IMR-90 (cell line): ENCODE measurements around the gene AK3. TPM values are rescaled to one million over a fixed set of nuclear protein-coding genes. Genes with fewer than 3 reads are reported as not detected.
A peak's percentile ranks its signal among the peaks of the same experiment; 100 is the strongest.

Source experiments
- ATAC-seq: fragments of 200-7000 bp; cut with Tn5 transposase; 2 replicates; pipeline ENCODE4 v1.9.1; 2020; ENCODE audit warnings: low read depth, mild to moderate bottlenecking, moderate library complexity
- BruUV-seq: library from RNA; stranded (reverse); fragments of 400-500 nt; replicated peaks from 2 replicates; lab custom pipeline; 2021; lab: Mats Ljungman, UMichigan
- CTCF ChIA-PET: fragments of 300-600 bp; formaldehyde crosslinking; extraction: SDS; loops from one replicate; lab custom pipeline; 2021; ENCODE audit warnings: antibody characterized with exemption; lab: Yijun Ruan, JAX
- POLR2A ChIA-PET: fragments of 300-600 bp; sonication (Branson Sonifier 250); formaldehyde crosslinking; loops from one replicate; lab custom pipeline; 2022; ENCODE audit warnings: antibody characterized with exemption; ENCODE audit not compliant: unreplicated experiment; lab: Charles Lee
- DNase-seq: peaks from one replicate; pipeline ENCODE4 v3.0.0; 2013
- H2AFZ ChIP-seq: replicated peaks from 2 replicates; pipeline ENCODE3; 2013; ENCODE audit warnings: low read length, mild to moderate bottlenecking; ENCODE audit not compliant: poor library complexity
- H2AK5ac ChIP-seq: 2 replicates; pipeline ENCODE4 v1.6.1; 2013; ENCODE audit warnings: low read depth, low read length, inconsistent platforms
- H2AK9ac ChIP-seq: replicated peaks from 2 replicates; pipeline ENCODE3; 2013; ENCODE audit warnings: mild to moderate bottlenecking, low read depth, low read length, moderate library complexity; ENCODE audit not compliant: poor library complexity
- H2BK120ac ChIP-seq: 2 replicates; pipeline ENCODE4 v1.6.1; 2013; ENCODE audit warnings: low read depth, low read length, inconsistent platforms
- H2BK15ac ChIP-seq: 3 replicates; pipeline ENCODE4 v1.6.1; 2013; ENCODE audit warnings: low read depth, low read length, inconsistent platforms
- H2BK20ac ChIP-seq: 2 replicates; pipeline ENCODE4 v1.6.1; 2013; ENCODE audit warnings: low read depth, mild to moderate bottlenecking, inconsistent platforms, low read length, moderate library complexity
- H2BK5ac ChIP-seq: 2 replicates; pipeline ENCODE4 v1.6.1; 2013; ENCODE audit warnings: mild to moderate bottlenecking, low read depth, low read length, inconsistent platforms; ENCODE audit not compliant: poor library complexity, severe bottlenecking
- H3K14ac ChIP-seq: replicated peaks from 2 replicates; pipeline ENCODE4 v1.6.1; 2013; ENCODE audit warnings: low read depth, low read length, inconsistent platforms
- H3K18ac ChIP-seq: 2 replicates; pipeline ENCODE4 v1.6.1; 2013; ENCODE audit warnings: low read depth, low read length, control low read depth
- H3K23ac ChIP-seq: 2 replicates; pipeline ENCODE4 v1.6.1; 2013; ENCODE audit warnings: low read depth, low read length, inconsistent platforms
- H3K27ac ChIP-seq: 2 replicates; pipeline ENCODE4 v1.5.1; 2013; ENCODE audit warnings: mild to moderate bottlenecking, control low read depth, low read length; ENCODE audit not compliant: insufficient read depth
- H3K27me3 ChIP-seq: 2 replicates; pipeline ENCODE4 v1.6.1; 2013; ENCODE audit warnings: low read length; ENCODE audit not compliant: control insufficient read depth, insufficient read depth
- H3K36me3 ChIP-seq: 2 replicates; pipeline ENCODE4 v1.6.1; 2013; ENCODE audit warnings: low read length, mixed read lengths; ENCODE audit not compliant: control insufficient read depth, insufficient read depth
- H3K4ac ChIP-seq: 2 replicates; pipeline ENCODE4 v1.6.1; 2013; ENCODE audit warnings: low read depth, low read length, inconsistent platforms
- H3K4me1 ChIP-seq: 2 replicates; pipeline ENCODE4 v1.6.1; 2013; ENCODE audit warnings: low read length, mixed read lengths; ENCODE audit not compliant: control insufficient read depth, insufficient read depth
- H3K4me2 ChIP-seq: 2 replicates; pipeline ENCODE4 v1.6.1; 2013; ENCODE audit warnings: low read depth, mild to moderate bottlenecking, control low read depth, low read length, moderate library complexity
- H3K4me3 ChIP-seq: 2 replicates; pipeline ENCODE4 v1.5.1; 2013; ENCODE audit warnings: low read depth, mild to moderate bottlenecking, control low read depth, low read length, moderate library complexity; ENCODE audit not compliant: insufficient read depth
- H3K56ac ChIP-seq: 2 replicates; pipeline ENCODE4 v1.6.1; 2013; ENCODE audit warnings: low read length, inconsistent platforms; ENCODE audit not compliant: insufficient read depth; ENCODE audit errors: extremely low read depth
- H3K79me1 ChIP-seq, 2 experiments: 2 replicates each; pipeline ENCODE4 v1.6.1; 2013; ENCODE audit warnings: low read length in 2 of 2, inconsistent platforms in 1 of 2, low read depth in 1 of 2
- H3K9ac ChIP-seq: 2 replicates; pipeline ENCODE4 v1.6.1; 2013; ENCODE audit warnings: low read depth, low read length, control low read depth
- H3K9me1 ChIP-seq: 2 replicates; pipeline ENCODE4 v1.6.1; 2013; ENCODE audit warnings: low read length, inconsistent platforms; ENCODE audit not compliant: insufficient read depth
- H3K9me3 ChIP-seq: 2 replicates; pipeline ENCODE4 v1.6.1; 2013; ENCODE audit warnings: low read length; ENCODE audit not compliant: control insufficient read depth, insufficient read depth
- H4K20me1 ChIP-seq: 2 replicates; pipeline ENCODE4 v1.6.1; 2013; ENCODE audit warnings: low read length, inconsistent platforms; ENCODE audit not compliant: insufficient read depth
- H4K5ac ChIP-seq: 2 replicates; pipeline ENCODE4 v1.6.1; 2013; ENCODE audit warnings: mild to moderate bottlenecking, low read depth, low read length, control low read depth
- H4K8ac ChIP-seq, 2 experiments: 2 replicates each; pipeline ENCODE4 v1.6.1; 2013; ENCODE audit warnings: low read depth in 2 of 2, low read length in 2 of 2, control low read depth in 1 of 2, inconsistent platforms in 1 of 2
- H4K91ac ChIP-seq: 2 replicates; pipeline ENCODE4 v1.6.1; 2013; ENCODE audit warnings: low read depth, low read length, inconsistent platforms; ENCODE audit not compliant: insufficient read depth
- BHLHE40 ChIP-seq: fragments of 150-350 bp; IDR thresholded peaks from 2 replicates; pipeline ENCODE4 v1.6.1; 2016; ENCODE audit warnings: mild to moderate bottlenecking, low read depth, low read length
- CEBPB ChIP-seq: IDR thresholded peaks from 2 replicates; pipeline ENCODE4 v1.6.1; 2012; ENCODE audit warnings: low read depth, low read length, improper control_type of control experiment
- CHD1 ChIP-seq: IDR thresholded peaks from 2 replicates; pipeline ENCODE4 v1.6.1; 2012; ENCODE audit warnings: low read depth, low read length, improper control_type of control experiment
- CTCF ChIP-seq: conservative IDR thresholded peaks from 2 replicates; pipeline ENCODE4 v1.5.1; 2012; ENCODE audit warnings: mild to moderate bottlenecking, low read depth, low read length, improper control_type of control experiment
- ELK1 ChIP-seq: fragments of 150-350 bp; IDR thresholded peaks from 2 replicates; pipeline ENCODE4 v1.6.1; 2016; ENCODE audit warnings: low read depth, mild to moderate bottlenecking, low read length, moderate library complexity, borderline replicate concordance
- FOS ChIP-seq: fragments of 150-350 bp; IDR thresholded peaks from 2 replicates; pipeline ENCODE4 v1.6.1; 2016; ENCODE audit warnings: low read depth, low read length
- MAFK ChIP-seq: IDR thresholded peaks from 2 replicates; pipeline ENCODE4 v1.6.1; 2012; ENCODE audit warnings: low read depth, low read length, improper control_type of control experiment
- MAZ ChIP-seq: IDR thresholded peaks from 2 replicates; pipeline ENCODE4 v1.6.1; 2012; ENCODE audit warnings: low read depth, mild to moderate bottlenecking, low read length, improper control_type of control experiment, moderate library complexity, borderline replicate concordance
- MXI1 ChIP-seq: IDR thresholded peaks from 2 replicates; pipeline ENCODE4 v1.6.1; 2012; ENCODE audit warnings: low read depth, mild to moderate bottlenecking, low read length, moderate library complexity, borderline replicate concordance
- NFE2L2 ChIP-seq: fragments of 150-350 bp; IDR thresholded peaks from 2 replicates; pipeline ENCODE4 v1.6.1; 2016; ENCODE audit warnings: low read depth, mild to moderate bottlenecking, low read length
- POLR2A ChIP-seq: IDR thresholded peaks from 2 replicates; pipeline ENCODE4 v1.6.1; 2012; ENCODE audit warnings: mild to moderate bottlenecking, low read depth, low read length
- RAD21 ChIP-seq: IDR thresholded peaks from 2 replicates; pipeline ENCODE4 v1.6.1; 2012; ENCODE audit warnings: low read length, improper control_type of control experiment
- RCOR1 ChIP-seq: IDR thresholded peaks from 2 replicates; pipeline ENCODE4 v1.6.1; 2012; ENCODE audit warnings: mild to moderate bottlenecking, low read length, improper control_type of control experiment; ENCODE audit not compliant: insufficient replicate concordance
- SMC3 ChIP-seq: fragments of 150-350 bp; IDR thresholded peaks from 2 replicates; pipeline ENCODE4 v1.6.1; 2016; ENCODE audit warnings: low read depth, mild to moderate bottlenecking, antibody characterized with exemption, low read length, moderate library complexity
- USF2 ChIP-seq: fragments of 150-350 bp; IDR thresholded peaks from 2 replicates; pipeline ENCODE4 v1.6.1; 2017; ENCODE audit warnings: mild to moderate bottlenecking, antibody characterized with exemption, low read length, low read depth
- WGBS, 2 experiments: methylation state at CpG; one replicate each; pipeline versions ENCODE4 v1.1.5 to v1.1.7; 2013; ENCODE audit warnings: missing lambda C conversion rate in 2 of 2; ENCODE audit not compliant: insufficient read length in 1 of 2; ENCODE audit errors: extremely low coverage in 2 of 2; 5-methylcytosine and 5-hydroxymethylcytosine counted together
- dilution Hi-C: fragments of 300-500 bp; cut with HindIII; formaldehyde crosslinking; loops from one replicate; pipeline ENCODE4 v1.14.3; 2018; ENCODE audit warnings: low sequenced_read_pairs; ENCODE audit not compliant: unreplicated experiment
- in situ Hi-C: fragments of 300-500 bp; cut with MboI; formaldehyde crosslinking; loops from 3 replicates; pipeline ENCODE4 v1.14.3; 2019; ENCODE audit warnings: low sequenced_read_pairs, inconsistent platforms, mixed read lengths
- intact Hi-C: fragments of 100-400 bp; cut with micrococcal nuclease; formaldehyde crosslinking; loops from 2 replicates; pipeline ENCODE4 v1.10.0; 2022
- polyA plus RNA-seq, 3 experiments: library from polyadenylated mRNA; depleted of rRNA; stranded (reverse); fragments of >200 nt; gene quantifications; 2 replicates each; pipeline ENCODE4 v1.2.3, GENCODE V29; 2012; ENCODE audit warnings: low replicate concordance in 1 of 3
- total RNA-seq: library from RNA; depleted of rRNA; stranded (reverse); fragments of >200 nt; gene quantifications from 2 replicates; pipeline ENCODE4 v1.2.3, GENCODE V29; 2012

AK3 gene
- total and polyA plus RNA-seq, 2 of the 4 experiments (the other 2 are of a cell fraction): 24.7 to 26.2 TPM

GRCh38 chr9:4769321-4770080, 28.5 kb upstream of the AK3 start:
- intact Hi-C loops (no loop called here), dilution Hi-C loops (no loop called here), in situ Hi-C loops (loop anchor here (10.0 to 25.0 kb wide), 3 partner anchors 155 to 668 kb away; partner anchors contain the start of genes INSL6 and PLGRKT)
- no TSS peak for BruUV-seq
- ChIA-PET POLR2A (no interaction called here), CTCF (no interaction called here)
- Histone ChIP-seq H3K4me2 (no peak overlapping the region), H3K9me3 (no peaks in the 10 kb centered on the region), H4K20me1 (no peaks in the 10 kb centered on the region), H3K4me1 (no peaks in the 10 kb centered on the region), H3K27me3 (no peaks in the 10 kb centered on the region), H3K4ac (no peak overlapping the region), H2BK120ac (no peak overlapping the region), H2BK5ac (no peak overlapping the region), H3K56ac (no peak overlapping the region), H2BK20ac (no peak overlapping the region), H3K79me1 (no peaks in the 10 kb centered on the region), H2BK15ac (no peak overlapping the region), H3K18ac (no peak overlapping the region), H3K9ac (no peak overlapping the region), H2AFZ (peak overlapping the region; percentile 37), H4K5ac (no peak overlapping the region), H3K14ac (no peak overlapping the region), H3K27ac (no peak overlapping the region), H3K9me1 (no peaks in the 10 kb centered on the region), H2AK9ac (peak overlapping the region; percentile 48), H4K8ac (peak overlapping the region in 1 of 2 experiments; percentile 2; a peak in 2 of 4 replicates), H4K91ac (no peak overlapping the region), H3K36me3 (no peaks in the 10 kb centered on the region), H3K4me3 (no peak overlapping the region), H2AK5ac (no peak overlapping the region), H3K23ac (no peak overlapping the region)
- 80% methylated on average over 1 of the region's 7 CpGs; no CpG with 5 or more reads in 1 of the 2 experiments for WGBS, 2 experiments
- peak; percentile 48 for ATAC-seq
- peak; percentile 53 for DNase-seq
- no peak for TF ChIP-seq MXI1
- no peak for TF ChIP-seq CHD1
- TF ChIP-seq ELK1: no peak
- no peak for TF ChIP-seq SMC3
- TF ChIP-seq MAZ: no peak
- no peak for TF ChIP-seq FOS
- no peak for TF ChIP-seq RCOR1
- TF ChIP-seq RAD21: no peak
- no peak for TF ChIP-seq CEBPB
- TF ChIP-seq USF2: no peak
- TF ChIP-seq MAFK: no peak
- TF ChIP-seq CTCF: no peak
- no peak for TF ChIP-seq POLR2A
- no peak for TF ChIP-seq BHLHE40
- TF ChIP-seq NFE2L2: no peak
